Astrocyte (in vitro differentiated cells and primary cell): ENCODE results near the gene ALDH1L1. TPM values are rescaled to one million over a fixed set of nuclear protein-coding genes. Genes with fewer than 3 reads are reported as not detected.
A peak's percentile ranks its signal among the peaks of the same experiment; 100 is the strongest.

Experiments used
- DNase-seq: peaks from one replicate; pipeline ENCODE4 v3.0.0-alpha.2; 2010; ENCODE audit warnings: low read depth
- FAIRE-seq: peaks from 2 replicates; lab custom pipeline; 2011; peaks lifted over from hg19 to GRCh38; lab: Jason Lieb, UNC
- H2AFZ ChIP-seq: 2 replicates; pipeline ENCODE4 v1.6.0; 2012; ENCODE audit warnings: low read depth, low read length, inconsistent platforms
- H3K27ac ChIP-seq: 2 replicates; pipeline ENCODE4 v1.5.1; 2011; ENCODE audit warnings: low read depth, low read length, inconsistent platforms
- H3K27me3 ChIP-seq: 2 replicates; pipeline ENCODE4 v1.6.0; 2011; ENCODE audit warnings: low read length, inconsistent platforms; ENCODE audit not compliant: insufficient read depth
- H3K36me3 ChIP-seq: 2 replicates; pipeline ENCODE4 v1.5.1; 2011; ENCODE audit warnings: low read length, inconsistent platforms; ENCODE audit not compliant: insufficient read depth
- H3K4me1 ChIP-seq: 2 replicates; pipeline ENCODE4 v1.5.1; 2011; ENCODE audit warnings: low read length, inconsistent platforms; ENCODE audit not compliant: insufficient read depth
- H3K4me2 ChIP-seq: 2 replicates; pipeline ENCODE4 v1.6.0; 2012; ENCODE audit warnings: low read length, inconsistent platforms
- H3K4me3 ChIP-seq: 2 replicates; pipeline ENCODE4 v1.5.1; 2011; ENCODE audit warnings: low read depth, mild to moderate bottlenecking, low read length, inconsistent platforms; ENCODE audit not compliant: insufficient read depth
- H3K79me2 ChIP-seq: 2 replicates; pipeline ENCODE4 v1.6.0; 2012; ENCODE audit warnings: mild to moderate bottlenecking, low read length, inconsistent platforms; ENCODE audit not compliant: insufficient read depth
- H3K9ac ChIP-seq: 2 replicates; pipeline ENCODE4 v1.6.0; 2012; ENCODE audit warnings: mild to moderate bottlenecking, low read length, inconsistent platforms
- H3K9me3 ChIP-seq: 2 replicates; pipeline ENCODE4 v1.5.1; 2012; ENCODE audit warnings: low read depth, mild to moderate bottlenecking, low read length, inconsistent platforms; ENCODE audit not compliant: insufficient read depth
- H4K20me1 ChIP-seq: 2 replicates; pipeline ENCODE4 v1.6.0; 2012; ENCODE audit warnings: low read length, inconsistent platforms; ENCODE audit not compliant: insufficient read depth
- H3K27ac Mint-ChIP-seq: one replicate; pipeline ENCODE4 v1.8.0; 2021; ENCODE audit warnings: mild to moderate bottlenecking, mixed read lengths; ENCODE audit not compliant: unreplicated experiment
- H3K27me3 Mint-ChIP-seq: one replicate; pipeline ENCODE4 v1.8.0; 2021; ENCODE audit warnings: low read depth, mixed read lengths; ENCODE audit not compliant: unreplicated experiment
- H3K36me3 Mint-ChIP-seq: one replicate; pipeline ENCODE4 v1.8.0; 2021; ENCODE audit warnings: low read depth, mixed read lengths; ENCODE audit not compliant: unreplicated experiment
- H3K4me1 Mint-ChIP-seq: one replicate; pipeline ENCODE4 v1.8.0; 2021; ENCODE audit warnings: low read depth, mixed read lengths; ENCODE audit not compliant: unreplicated experiment
- H3K4me3 Mint-ChIP-seq: one replicate; pipeline ENCODE4 v1.8.0; 2021; ENCODE audit warnings: mild to moderate bottlenecking, moderate library complexity, mixed read lengths; ENCODE audit not compliant: unreplicated experiment
- H3K9me3 Mint-ChIP-seq: one replicate; pipeline ENCODE4 v1.8.0; 2021; ENCODE audit warnings: mild to moderate bottlenecking, mixed read lengths; ENCODE audit not compliant: unreplicated experiment
- EZH2 ChIP-seq: IDR thresholded peaks from 2 replicates; pipeline ENCODE4 v1.6.1; 2012; ENCODE audit warnings: mild to moderate bottlenecking, low read length, inconsistent platforms; ENCODE audit not compliant: insufficient read depth
- total RNA-seq: library from RNA; stranded (reverse); gene quantifications from 2 replicates; pipeline ENCODE4 v1.2.1, GENCODE V29; 2021
- TF ChIP-seq, protein P1 (sequence below): IDR thresholded peaks from 2 replicates; pipeline ENCODE4 v1.5.1; 2011; ENCODE audit warnings: low read depth, mild to moderate bottlenecking, inconsistent platforms, low read length, moderate library complexity; ENCODE audit not compliant: insufficient read depth

The ALDH1L1 gene
- total RNA-seq, 1 donor from 2014 or later: not detected

DNA sequence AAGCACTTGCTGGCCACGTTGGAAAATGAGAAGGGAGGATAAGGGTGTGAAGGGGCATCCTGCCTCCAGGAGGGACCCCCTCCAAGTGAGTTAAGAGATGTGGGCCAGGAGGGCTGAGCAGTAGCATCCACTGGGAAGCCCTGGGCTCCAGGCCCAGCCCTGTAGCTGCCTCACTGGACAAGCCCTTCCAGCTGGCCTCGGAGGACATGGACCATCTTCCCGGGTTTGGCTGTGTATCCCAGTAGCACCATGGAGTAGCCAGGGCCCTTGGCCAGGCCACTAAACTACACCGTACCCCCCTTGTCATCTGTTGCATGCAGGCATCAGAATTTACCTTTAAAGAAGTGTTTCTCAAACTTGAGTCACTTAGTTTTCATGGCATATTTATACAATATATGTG is 29.4 kb upstream of the ALDH1L1 start:
- Histone ChIP-seq H3K9ac (no peak overlapping the region), H3K36me3 (no peaks in the 10 kb centered on the region), H3K4me3 (no peak overlapping the region), H4K20me1 (no peaks in the 10 kb centered on the region), H3K79me2 (no peaks in the 10 kb centered on the region), H3K27ac (no peak overlapping the region), H3K4me2 (no peak overlapping the region), H2AFZ (no peak overlapping the region), H3K4me1 (peaks cover 17% of the 10 kb centered on the region), H3K27me3 (no peaks in the 10 kb centered on the region), H3K9me3 (no peaks in the 10 kb centered on the region)
- peak overlapping the region; percentile 66 for H3K4me3 Mint-ChIP-seq
- peaks cover 1% of the 10 kb centered on the region for H3K9me3 Mint-ChIP-seq
- peaks cover 3% of the 10 kb centered on the region for H3K4me1 Mint-ChIP-seq
- H3K27ac Mint-ChIP-seq: no peak overlapping the region
- DNase-seq (no peak), FAIRE-seq (no peak)
- peaks cover 1% of the 10 kb centered on the region for H3K36me3 Mint-ChIP-seq
- TF ChIP-seq, protein P1, sequence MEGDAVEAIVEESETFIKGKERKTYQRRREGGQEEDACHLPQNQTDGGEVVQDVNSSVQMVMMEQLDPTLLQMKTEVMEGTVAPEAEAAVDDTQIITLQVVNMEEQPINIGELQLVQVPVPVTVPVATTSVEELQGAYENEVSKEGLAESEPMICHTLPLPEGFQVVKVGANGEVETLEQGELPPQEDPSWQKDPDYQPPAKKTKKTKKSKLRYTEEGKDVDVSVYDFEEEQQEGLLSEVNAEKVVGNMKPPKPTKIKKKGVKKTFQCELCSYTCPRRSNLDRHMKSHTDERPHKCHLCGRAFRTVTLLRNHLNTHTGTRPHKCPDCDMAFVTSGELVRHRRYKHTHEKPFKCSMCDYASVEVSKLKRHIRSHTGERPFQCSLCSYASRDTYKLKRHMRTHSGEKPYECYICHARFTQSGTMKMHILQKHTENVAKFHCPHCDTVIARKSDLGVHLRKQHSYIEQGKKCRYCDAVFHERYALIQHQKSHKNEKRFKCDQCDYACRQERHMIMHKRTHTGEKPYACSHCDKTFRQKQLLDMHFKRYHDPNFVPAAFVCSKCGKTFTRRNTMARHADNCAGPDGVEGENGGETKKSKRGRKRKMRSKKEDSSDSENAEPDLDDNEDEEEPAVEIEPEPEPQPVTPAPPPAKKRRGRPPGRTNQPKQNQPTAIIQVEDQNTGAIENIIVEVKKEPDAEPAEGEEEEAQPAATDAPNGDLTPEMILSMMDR: no peak
- TF ChIP-seq EZH2: no peak
- peaks cover 28% of the 10 kb centered on the region for H3K27me3 Mint-ChIP-seq

DNA sequence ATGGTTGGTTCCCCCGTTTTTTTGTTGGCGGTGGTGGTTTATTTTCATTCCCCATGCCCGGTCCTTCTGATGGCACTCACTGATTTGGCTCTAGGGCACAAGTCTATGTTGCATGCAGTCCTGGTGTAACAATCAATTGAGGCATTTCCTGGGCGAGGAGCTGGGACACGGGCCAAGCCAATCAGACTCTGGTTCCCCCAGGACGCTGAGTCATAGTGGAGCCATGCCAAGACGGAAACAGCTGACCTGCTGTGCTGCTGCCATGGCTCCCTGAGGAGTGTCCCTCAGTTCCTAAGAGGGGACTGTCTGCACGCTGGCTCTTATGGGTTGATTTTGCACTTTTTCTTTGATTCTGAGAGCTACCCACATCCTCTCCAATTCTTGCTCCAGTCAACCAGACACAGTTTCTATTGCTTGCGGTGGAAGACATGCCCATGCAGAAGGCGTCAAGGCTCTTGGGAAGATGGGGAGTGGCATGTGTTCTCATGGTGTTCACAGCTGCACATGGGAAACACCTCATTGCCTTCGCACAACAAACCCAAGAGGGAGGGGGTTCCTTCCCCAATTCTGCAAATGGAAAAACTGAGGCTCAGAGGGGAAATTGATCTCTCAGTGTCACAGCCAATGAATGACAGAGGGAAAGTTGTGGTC is 28.3 kb upstream of the ALDH1L1 start:
- H3K36me3 Mint-ChIP-seq: peaks cover 4% of the 10 kb centered on the region
- DNase-seq: peak; percentile 79
- H3K27me3 Mint-ChIP-seq: peaks cover 33% of the 10 kb centered on the region
- no peaks in the 10 kb centered on the region for H4K20me1 ChIP-seq
- no peak overlapping the region for H3K27ac ChIP-seq
- H3K4me2 ChIP-seq: peak overlapping the region; percentile 60
- TF ChIP-seq EZH2: no peak
- TF ChIP-seq, protein P1: no peak
- H3K27ac Mint-ChIP-seq: no peak overlapping the region
- peak; percentile 84 for FAIRE-seq
- peaks cover 3% of the 10 kb centered on the region for H3K4me1 Mint-ChIP-seq
- no peaks in the 10 kb centered on the region for H3K36me3 ChIP-seq
- H3K9me3 ChIP-seq: no peaks in the 10 kb centered on the region
- H3K4me3 ChIP-seq: no peak overlapping the region
- H3K27me3 ChIP-seq: no peaks in the 10 kb centered on the region
- H3K9me3 Mint-ChIP-seq: peaks cover 4% of the 10 kb centered on the region
- peak overlapping the region; percentile 49 for H2AFZ ChIP-seq
- peaks cover 16% of the 10 kb centered on the region for H3K4me1 ChIP-seq
- no peaks in the 10 kb centered on the region for H3K79me2 ChIP-seq
- H3K4me3 Mint-ChIP-seq: no peak overlapping the region
- H3K9ac ChIP-seq: no peak overlapping the region

DNA sequence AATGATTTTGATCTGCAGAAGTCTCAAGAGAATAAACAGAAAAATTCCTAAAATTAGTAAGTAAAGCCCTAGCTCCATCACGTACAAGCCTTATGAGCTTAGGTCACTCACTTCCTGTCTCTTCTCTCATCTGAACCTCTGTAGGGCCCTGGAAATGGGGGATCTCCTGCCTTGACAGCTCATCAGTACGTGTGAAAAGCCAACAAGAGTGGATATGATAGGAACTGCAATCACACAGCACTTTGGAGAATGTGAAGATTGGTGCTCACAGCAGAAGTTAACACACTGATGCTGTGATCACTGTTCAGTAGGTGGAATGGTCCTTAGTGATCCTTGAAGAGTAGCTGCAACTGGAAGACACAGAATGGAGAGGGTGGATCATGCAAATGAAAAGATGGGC is 27.8 kb upstream of the ALDH1L1 start:
- Histone ChIP-seq H3K9ac (no peak overlapping the region), H3K4me3 (no peak overlapping the region), H2AFZ (peak overlapping the region; percentile 29), H3K4me2 (peak overlapping the region; percentile 60), H3K36me3 (no peaks in the 10 kb centered on the region), H3K9me3 (no peaks in the 10 kb centered on the region), H3K27me3 (no peaks in the 10 kb centered on the region), H4K20me1 (no peaks in the 10 kb centered on the region), H3K4me1 (peaks cover 11% of the 10 kb centered on the region), H3K79me2 (no peaks in the 10 kb centered on the region), H3K27ac (no peak overlapping the region)
- Mint-ChIP-seq H3K27me3 (peaks cover 30% of the 10 kb centered on the region), H3K4me1 (peaks cover 3% of the 10 kb centered on the region), H3K27ac (no peak overlapping the region), H3K9me3 (peaks cover 4% of the 10 kb centered on the region), H3K36me3 (peaks cover 4% of the 10 kb centered on the region), H3K4me3 (no peak overlapping the region)
- TF ChIP-seq EZH2: no peak
- TF ChIP-seq, protein P1: no peak
- DNase-seq: no peak
- no peak for FAIRE-seq
